T-helper 2 cell treated with Interferon-gamma antibody and Interleukin-4, amounts not matched to agents 5 μg/mL and 100 μg/mL, for 36 hours (primary cell): Measurements from ENCODE around the gene HDAC11.
A peak's percentile ranks its signal among the peaks of the same experiment; 100 is the strongest.
"Not testable (repeated sequence)": the region's sequence is repeated elsewhere in the genome, so short reads cannot be mapped to it uniquely, and the experiment has no call there.

Source experiments
- DNase-seq: peaks from one replicate; pipeline ENCODE4 v3.0.0; 2021; ENCODE audit warnings: low spot score
- H3K27ac Mint-ChIP-seq: one replicate; pipeline ENCODE4 v1.8.0; 2021; ENCODE audit warnings: mild to moderate bottlenecking, mixed read lengths
- H3K27me3 Mint-ChIP-seq: one replicate; pipeline ENCODE4 v1.8.0; 2021; ENCODE audit warnings: low read depth, mixed read lengths
- H3K36me3 Mint-ChIP-seq: one replicate; pipeline ENCODE4 v1.8.0; 2021; ENCODE audit warnings: low read depth, mixed read lengths
- H3K4me1 Mint-ChIP-seq: one replicate; pipeline ENCODE4 v1.8.0; 2021; ENCODE audit warnings: low read depth, mixed read lengths
- H3K4me3 Mint-ChIP-seq: one replicate; pipeline ENCODE4 v1.8.0; 2022; ENCODE audit warnings: mild to moderate bottlenecking, moderate library complexity, mixed read lengths
- H3K9me3 Mint-ChIP-seq: one replicate; pipeline ENCODE4 v1.8.0; 2021; ENCODE audit warnings: mixed read lengths

Gene HDAC11

DNA sequence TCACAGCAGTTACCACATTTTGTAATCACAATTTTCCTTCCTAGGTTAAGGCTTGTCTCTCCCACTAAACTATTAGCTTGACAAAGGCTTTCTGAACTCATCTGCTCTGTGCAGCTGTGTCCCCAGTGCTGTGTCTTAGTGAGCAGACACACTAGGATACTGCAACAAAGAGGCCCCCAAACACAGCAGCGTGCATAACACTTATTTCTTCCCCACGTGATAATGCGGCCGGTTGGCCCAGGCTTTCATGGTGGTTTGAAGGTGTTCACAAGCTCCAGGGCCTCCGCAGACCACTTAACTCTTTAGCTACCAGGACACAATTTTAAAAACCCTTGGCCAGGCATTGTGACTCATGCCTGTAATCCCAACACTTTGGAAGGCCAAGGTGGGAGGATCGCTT lies 2.2 kb upstream of the HDAC11 start:
- H3K27me3 Mint-ChIP-seq, result peaks cover 5% of the 10 kb centered on the region
- no peak overlapping the region for H3K4me3 Mint-ChIP-seq
- DNase-seq, result no peak
- H3K36me3 Mint-ChIP-seq, result no peaks in the 10 kb centered on the region
- peaks cover 4% of the 10 kb centered on the region for H3K4me1 Mint-ChIP-seq
- H3K9me3 Mint-ChIP-seq, result no peaks in the 10 kb centered on the region
- no peak overlapping the region for H3K27ac Mint-ChIP-seq

DNA sequence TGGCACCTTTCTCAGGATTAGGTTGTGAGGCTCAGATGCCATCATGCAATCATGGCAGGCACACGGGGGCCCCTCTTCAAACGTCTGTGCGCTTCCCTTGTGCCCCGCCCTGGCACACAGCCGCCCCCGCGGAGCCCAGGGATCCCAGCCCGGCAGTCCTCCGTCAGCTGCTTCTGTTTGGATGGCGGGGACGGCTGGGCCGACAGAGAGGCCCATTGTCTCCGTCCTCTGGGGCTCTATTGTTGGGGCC lies 849 bp upstream of the HDAC11 start:
- no peaks in the 10 kb centered on the region for H3K9me3 Mint-ChIP-seq
- DNase-seq, result peak; percentile 34
- H3K27ac Mint-ChIP-seq, result peak overlapping the region; percentile 83
- H3K36me3 Mint-ChIP-seq, result no peaks in the 10 kb centered on the region
- peak overlapping the region; percentile 89 for H3K4me3 Mint-ChIP-seq
- peaks cover 4% of the 10 kb centered on the region for H3K4me1 Mint-ChIP-seq
- peaks cover 3% of the 10 kb centered on the region for H3K27me3 Mint-ChIP-seq

- Mint-ChIP-seq H3K9me3 (no peaks in the 10 kb centered on the region), H3K36me3 (no peaks in the 10 kb centered on the region), H3K4me1 (peaks cover 8% of the 10 kb centered on the region), H3K27ac (peak overlapping the region; percentile 49), H3K27me3 (peaks cover 3% of the 10 kb centered on the region), H3K4me3 (peak overlapping the region; percentile 77)
- no peak for DNase-seq
Observed at GRCh38 chr3:13480340-13481318, 523 bp downstream of the HDAC11 start.

GRCh38 chr3:13482106-13482690 lies 2.1 kb downstream of the HDAC11 start:
- H3K4me1 Mint-ChIP-seq, result peaks cover 8% of the 10 kb centered on the region
- H3K36me3 Mint-ChIP-seq, result no peaks in the 10 kb centered on the region
- no peak overlapping the region for H3K4me3 Mint-ChIP-seq
- peaks cover 3% of the 10 kb centered on the region for H3K27me3 Mint-ChIP-seq
- no peak overlapping the region for H3K27ac Mint-ChIP-seq
- no peak for DNase-seq
- no peaks in the 10 kb centered on the region for H3K9me3 Mint-ChIP-seq

GRCh38 chr3:13483286-13483685 lies 3.2 kb downstream of the HDAC11 start:
- H3K27ac Mint-ChIP-seq, result no peak overlapping the region
- no peaks in the 10 kb centered on the region for H3K9me3 Mint-ChIP-seq
- H3K4me3 Mint-ChIP-seq, result no peak overlapping the region
- no peaks in the 10 kb centered on the region for H3K36me3 Mint-ChIP-seq
- peaks cover 8% of the 10 kb centered on the region for H3K4me1 Mint-ChIP-seq
- H3K27me3 Mint-ChIP-seq, result peaks cover 3% of the 10 kb centered on the region
- DNase-seq, result no peak

DNA sequence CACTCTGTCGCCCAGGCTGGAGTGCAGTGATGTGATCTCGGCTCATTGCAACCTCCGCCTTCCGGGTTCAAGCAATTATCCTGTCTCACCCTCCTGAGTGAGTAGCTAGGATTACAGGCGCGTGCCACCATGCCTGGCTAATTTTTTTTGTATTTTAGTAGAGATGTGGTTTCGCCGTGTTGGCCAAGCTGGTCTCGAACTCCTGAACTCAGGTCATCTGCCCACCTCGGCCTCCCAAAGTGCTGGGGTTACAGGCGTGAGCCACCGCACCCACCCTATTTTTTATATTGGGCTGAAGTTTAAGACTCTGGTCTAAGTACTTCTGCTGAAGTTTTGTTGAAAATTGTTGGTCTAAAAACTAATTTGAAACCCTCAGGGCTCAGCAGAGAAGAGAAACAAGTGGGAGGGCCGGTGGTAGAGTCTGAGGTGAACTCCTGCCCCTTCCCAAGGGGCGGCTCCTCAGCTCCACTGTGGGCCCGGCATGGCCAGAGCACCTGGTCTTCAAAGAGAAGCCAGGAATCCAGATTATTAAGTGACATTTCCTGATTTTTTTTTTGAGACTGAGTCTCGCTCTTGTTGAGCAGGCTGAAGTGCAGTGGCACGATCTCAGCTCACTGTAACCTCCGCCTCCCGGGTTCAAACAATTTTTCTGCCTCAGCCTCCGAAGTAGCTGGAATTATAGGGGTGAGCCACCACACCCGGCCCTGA lies 4.0 kb downstream of the HDAC11 start:
- Mint-ChIP-seq H3K9me3 (no peaks in the 10 kb centered on the region), H3K27ac (no peak overlapping the region), H3K4me1 (peaks cover 6% of the 10 kb centered on the region), H3K4me3 (no peak overlapping the region), H3K27me3 (peaks cover 5% of the 10 kb centered on the region), H3K36me3 (no peaks in the 10 kb centered on the region)
- no peak for DNase-seq

- DNase-seq, result no peak
- peaks cover 6% of the 10 kb centered on the region for H3K4me1 Mint-ChIP-seq
- no peaks in the 10 kb centered on the region for H3K36me3 Mint-ChIP-seq
- no peak overlapping the region for H3K4me3 Mint-ChIP-seq
- H3K9me3 Mint-ChIP-seq, result no peaks in the 10 kb centered on the region
- H3K27ac Mint-ChIP-seq, result no peak overlapping the region
- peaks cover 7% of the 10 kb centered on the region for H3K27me3 Mint-ChIP-seq
Observed at GRCh38 chr3:13484851-13485590, 4.9 kb downstream of the HDAC11 start.

GRCh38 chr3:13485630-13486562 lies 5.8 kb downstream of the HDAC11 start:
- not testable (repeated sequence) for H3K27ac Mint-ChIP-seq

GRCh38 chr3:13487403-13487802 lies 7.3 kb downstream of the HDAC11 start:
- Mint-ChIP-seq H3K36me3 (no peaks in the 10 kb centered on the region), H3K27ac (no peak overlapping the region), H3K9me3 (no peaks in the 10 kb centered on the region), H3K27me3 (peaks cover 3% of the 10 kb centered on the region), H3K4me1 (peaks cover 4% of the 10 kb centered on the region), H3K4me3 (no peak overlapping the region)
- DNase-seq, result no peak

More at GRCh38 chr3:13485630-13486562, 5.8 kb downstream of the HDAC11 start:
- DNase-seq, H3K4me1 Mint-ChIP-seq, H3K27me3 Mint-ChIP-seq, H3K4me3 Mint-ChIP-seq, H3K36me3 Mint-ChIP-seq, H3K9me3 Mint-ChIP-seq: not testable (repeated sequence)

GRCh38 chr3:13491206-13491974 lies 11.3 kb downstream of the HDAC11 start:
- Mint-ChIP-seq H3K4me3 (no peak overlapping the region), H3K9me3 (no peaks in the 10 kb centered on the region)

GRCh38 chr3:13492048-13492447 lies 11.9 kb downstream of the HDAC11 start:
- Mint-ChIP-seq H3K4me3 (no peak overlapping the region), H3K27ac (no peak overlapping the region), H3K4me1 (no peaks in the 10 kb centered on the region), H3K36me3 (no peaks in the 10 kb centered on the region), H3K27me3 (peaks cover 3% of the 10 kb centered on the region), H3K9me3 (no peaks in the 10 kb centered on the region)
- no peak for DNase-seq

More at GRCh38 chr3:13491206-13491974, 11.3 kb downstream of the HDAC11 start:
- Mint-ChIP-seq H3K27me3 (peaks cover 3% of the 10 kb centered on the region), H3K27ac (no peak overlapping the region), H3K4me1 (no peaks in the 10 kb centered on the region), H3K36me3 (no peaks in the 10 kb centered on the region)
- DNase-seq, result no peak

DNA sequence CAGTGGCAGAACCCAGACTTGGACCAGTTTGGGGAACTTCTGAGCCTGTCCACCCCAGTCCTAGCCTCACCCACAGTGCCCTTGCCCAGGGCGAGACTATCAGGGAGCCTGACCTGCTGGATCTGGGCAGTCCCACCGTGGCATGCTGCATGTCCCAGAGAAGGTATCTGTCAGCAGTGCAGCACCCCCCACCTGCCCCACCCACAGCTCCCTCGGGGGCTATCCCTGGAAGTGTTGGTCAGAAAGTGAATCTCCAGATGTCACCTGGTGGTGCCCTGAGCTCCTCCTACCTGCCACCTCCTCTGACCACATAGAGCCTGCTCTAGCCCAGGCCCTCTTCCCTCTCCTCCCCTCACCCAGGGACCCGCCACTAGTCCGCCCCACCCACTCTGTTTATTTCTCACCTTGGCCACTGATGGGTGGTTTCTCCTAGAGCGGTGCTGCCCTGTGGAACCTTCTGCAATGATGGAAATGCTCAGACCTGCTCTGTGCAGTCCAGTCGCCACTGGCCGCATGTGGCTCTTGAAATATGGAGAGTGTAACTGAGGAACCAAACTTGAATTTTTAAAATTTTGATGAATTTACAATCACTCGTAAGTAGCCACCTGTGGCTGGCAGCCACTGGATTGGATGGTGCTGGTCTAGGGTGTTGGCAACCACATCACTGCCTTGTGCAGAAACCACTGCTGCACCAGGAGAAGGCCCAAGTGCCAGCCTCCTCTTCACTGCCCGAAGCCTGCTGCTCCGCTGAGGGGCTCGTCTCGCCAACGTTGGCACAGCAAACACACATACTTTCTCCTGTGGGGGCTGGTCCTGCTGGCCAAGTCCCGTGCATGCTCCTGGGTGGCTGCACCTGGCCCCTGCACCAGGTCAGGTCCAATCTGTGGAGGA lies 13.1 kb downstream of the HDAC11 start:
- no peak for DNase-seq
- no peaks in the 10 kb centered on the region for H3K36me3 Mint-ChIP-seq
- no peaks in the 10 kb centered on the region for H3K4me1 Mint-ChIP-seq
- H3K4me3 Mint-ChIP-seq, result no peak overlapping the region
- H3K27me3 Mint-ChIP-seq, result peaks cover 3% of the 10 kb centered on the region
- H3K9me3 Mint-ChIP-seq, result no peaks in the 10 kb centered on the region
- no peak overlapping the region for H3K27ac Mint-ChIP-seq
